B cell (primary cell): ENCODE results near the gene ST8SIA2. TPM values are rescaled to one million over a fixed set of nuclear protein-coding genes. Genes with fewer than 3 reads are reported as not detected.

Experiments
- ATAC-seq: fragments of 200-7000 bp; cut with Tn5 transposase; one replicate; pipeline ENCODE4 v1.10.0; 2021; ENCODE audit warnings: low read depth, mild to moderate bottlenecking, moderate number of reproducible peaks, moderate library complexity
- CTCF ChIA-PET: fragments of 350-600 bp; sonication (Branson Sonifier 250); formaldehyde crosslinking; loops from one replicate; lab custom pipeline; 2021; ENCODE audit warnings: antibody characterized with exemption, inconsistent platforms; lab: Charles Lee
- POLR2A ChIA-PET: fragments of 350-600 bp; sonication (Branson Sonifier 250); formaldehyde crosslinking; loops from one replicate; lab custom pipeline; 2021; ENCODE audit warnings: antibody characterized with exemption; lab: Charles Lee
- DNase-seq: peaks from one replicate; pipeline ENCODE4 v3.0.0; 2013
- H2AFZ ChIP-seq: 2 replicates; pipeline ENCODE4 v1.6.1; 2012; ENCODE audit warnings: mild to moderate bottlenecking, low read depth, low read length; ENCODE audit not compliant: insufficient read depth, poor library complexity, severe bottlenecking
- H3K27ac ChIP-seq, 2 donors: 1 replicate in 1 of 2; 2 replicates in 1 of 2; pipeline ENCODE4 v1.5.1; 2012 to 2013; ENCODE audit warnings: low read length in 2 of 2, mild to moderate bottlenecking in 2 of 2, moderate library complexity in 1 of 2
- H3K27me3 ChIP-seq, 4 experiments: fragments of 200-600 bp in 1 of 4; sonication (generic) in 1 of 4; replicated peaks in 1 of 4; 1 replicate in 2 of 4; 2 replicates in 2 of 4; pipeline versions ENCODE4 v1.6.1 to v1.7.0; 2013 to 2016; ENCODE audit warnings: low read length in 3 of 4, mild to moderate bottlenecking in 2 of 4, mixed read lengths in 1 of 4, moderate library complexity in 1 of 4; ENCODE audit not compliant: insufficient read depth in 4 of 4, control insufficient read depth in 3 of 4; ENCODE audit errors: control extremely low read depth in 1 of 4
- H3K36me3 ChIP-seq, 2 experiments: replicated peaks in 1 of 2; 1 replicate in 1 of 2; 2 replicates in 1 of 2; pipeline versions ENCODE4 v1.6.1 to v1.7.1; 2013; ENCODE audit warnings: low read length in 1 of 2; ENCODE audit not compliant: insufficient read depth in 2 of 2, control insufficient read depth in 1 of 2; ENCODE audit errors: control extremely low read depth in 1 of 2, extremely low read depth in 1 of 2
- H3K4me1 ChIP-seq, 2 donors: fragments of 200-600 bp in 1 of 2; sonication (generic) in 1 of 2; 1 replicate in 1 of 2; 2 replicates in 1 of 2; pipeline versions ENCODE4 v1.5.1 to v1.6.1; 2013 to 2017; ENCODE audit warnings: low read length in 2 of 2; ENCODE audit not compliant: control insufficient read depth in 2 of 2, insufficient read depth in 2 of 2
- H3K4me2 ChIP-seq: replicated peaks from 2 replicates; pipeline ENCODE3; 2012; ENCODE audit warnings: mild to moderate bottlenecking, low read depth, low read length; ENCODE audit not compliant: poor library complexity, severe bottlenecking
- H3K4me3 ChIP-seq, 5 experiments: fragments of 200-600 bp in 1 of 5; sonication (generic) in 1 of 5; 1 replicate in 3 of 5; 2 replicates in 2 of 5; pipeline versions ENCODE4 v1.5.1 to v1.7.0; 2011 to 2016; ENCODE audit warnings: low read length in 4 of 5, mild to moderate bottlenecking in 4 of 5, low read depth in 2 of 5, control low read depth in 1 of 5, moderate library complexity in 1 of 5; ENCODE audit not compliant: insufficient read depth in 1 of 5; ENCODE audit errors: control extremely low read depth in 1 of 5, extremely low read depth in 1 of 5
- H3K79me2 ChIP-seq: fragments of 200-600 bp; sonication (generic); one replicate; pipeline ENCODE4 v1.6.0; 2016; ENCODE audit warnings: low read length; ENCODE audit not compliant: control insufficient read depth, insufficient read depth
- H3K9ac ChIP-seq: fragments of 200-600 bp; sonication (generic); 2 replicates; pipeline ENCODE4 v1.6.1; 2017; ENCODE audit warnings: mild to moderate bottlenecking, low read length, moderate library complexity
- H3K9me3 ChIP-seq, 3 donors: one replicate each; pipeline versions ENCODE4 v1.6.1 to v1.7.1; 2013; ENCODE audit warnings: low read length in 2 of 3; ENCODE audit not compliant: control insufficient read depth in 2 of 3, insufficient read depth in 1 of 3; ENCODE audit errors: control extremely low read depth in 1 of 3
- H4K20me1 ChIP-seq: 2 replicates; pipeline ENCODE4 v1.6.0; 2012; ENCODE audit warnings: mild to moderate bottlenecking, low read length; ENCODE audit not compliant: insufficient read depth, control insufficient read depth, poor library complexity, severe bottlenecking
- H3K27ac Mint-ChIP-seq: one replicate; pipeline ENCODE4 v1.8.0; 2021; ENCODE audit warnings: mixed read lengths
- H3K27me3 Mint-ChIP-seq: one replicate; pipeline ENCODE4 v1.8.0; 2021; ENCODE audit warnings: mixed read lengths
- H3K4me1 Mint-ChIP-seq: one replicate; pipeline ENCODE4 v1.8.0; 2021; ENCODE audit warnings: mixed read lengths
- H3K4me3 Mint-ChIP-seq: one replicate; pipeline ENCODE4 v1.8.0; 2021; ENCODE audit warnings: mixed read lengths
- H3K9me3 Mint-ChIP-seq: one replicate; pipeline ENCODE4 v1.8.0; 2022; ENCODE audit warnings: mixed read lengths; ENCODE audit not compliant: insufficient read depth
- EZH2 ChIP-seq: IDR thresholded peaks from 2 replicates; pipeline ENCODE4 v1.6.1; 2012; ENCODE audit warnings: borderline replicate concordance, low read depth, mild to moderate bottlenecking, moderate library complexity, low read length; ENCODE audit not compliant: insufficient read depth, poor library complexity, severe bottlenecking
- WGBS: methylation state at CpG from one replicate; pipeline ENCODE4 v1.1.5; 2013; ENCODE audit warnings: missing lambda C conversion rate; ENCODE audit not compliant: insufficient coverage; 5-methylcytosine and 5-hydroxymethylcytosine counted together
- intact Hi-C: fragments of 100-400 bp; cut with micrococcal nuclease; formaldehyde crosslinking; loops from one replicate; pipeline ENCODE4 v1.10.0; 2022
- polyA plus RNA-seq: library from polyadenylated mRNA; depleted of rRNA; stranded (reverse); fragments of >200 nt; gene quantifications from 2 replicates; pipeline ENCODE4 v1.2.3, GENCODE V29; 2012
- total RNA-seq, 2 donors: library from RNA; stranded (reverse); fragments of 120-200 nt in 1 of 2; gene quantifications; 1 replicate in 1 of 2; 2 replicates in 1 of 2; pipeline versions ENCODE4 v1.2.3 to v1.2.4, GENCODE V29; 2013 to 2022
- TF ChIP-seq, protein P1 (sequence below): fragments of 200-600 bp; IDR thresholded peaks from one replicate; pipeline ENCODE4 v1.8.0; 2022; ENCODE audit warnings: antibody characterized with exemption, mild to moderate bottlenecking

Gene ST8SIA2
- total and polyA plus RNA-seq, 2 donors (not counting 1 experiment from before 2014, with no cell fraction given) = not detected

DNA sequence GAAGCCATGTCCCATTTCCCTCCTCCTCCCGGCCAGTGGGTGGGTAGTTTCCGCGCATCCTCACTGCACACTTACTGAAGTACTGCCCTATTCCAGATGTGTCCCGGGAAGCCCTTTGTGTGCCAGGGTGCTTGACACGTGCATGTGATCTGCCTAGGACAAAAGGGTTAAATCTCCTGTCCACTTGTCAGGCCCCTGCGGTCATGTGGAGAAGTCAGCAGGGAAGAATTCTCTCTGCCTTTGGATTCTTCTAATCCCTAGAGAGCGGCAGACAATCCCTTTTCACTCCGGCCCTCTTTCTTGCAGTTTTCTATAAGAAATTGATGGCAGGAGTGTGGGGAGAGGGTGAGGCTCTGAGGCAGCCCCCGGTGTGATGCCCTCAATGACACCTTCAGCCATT is 19.8 kb downstream of the ST8SIA2 start:
- peaks cover 24% of the 10 kb centered on the region for H3K27me3 Mint-ChIP-seq
- no peak for ATAC-seq
- intact Hi-C loops = no loop called here
- no peaks in the 10 kb centered on the region for H3K36me3 ChIP-seq
- H3K4me3 Mint-ChIP-seq = no peak overlapping the region
- no peak for TF ChIP-seq EZH2
- TF ChIP-seq, protein P1, sequence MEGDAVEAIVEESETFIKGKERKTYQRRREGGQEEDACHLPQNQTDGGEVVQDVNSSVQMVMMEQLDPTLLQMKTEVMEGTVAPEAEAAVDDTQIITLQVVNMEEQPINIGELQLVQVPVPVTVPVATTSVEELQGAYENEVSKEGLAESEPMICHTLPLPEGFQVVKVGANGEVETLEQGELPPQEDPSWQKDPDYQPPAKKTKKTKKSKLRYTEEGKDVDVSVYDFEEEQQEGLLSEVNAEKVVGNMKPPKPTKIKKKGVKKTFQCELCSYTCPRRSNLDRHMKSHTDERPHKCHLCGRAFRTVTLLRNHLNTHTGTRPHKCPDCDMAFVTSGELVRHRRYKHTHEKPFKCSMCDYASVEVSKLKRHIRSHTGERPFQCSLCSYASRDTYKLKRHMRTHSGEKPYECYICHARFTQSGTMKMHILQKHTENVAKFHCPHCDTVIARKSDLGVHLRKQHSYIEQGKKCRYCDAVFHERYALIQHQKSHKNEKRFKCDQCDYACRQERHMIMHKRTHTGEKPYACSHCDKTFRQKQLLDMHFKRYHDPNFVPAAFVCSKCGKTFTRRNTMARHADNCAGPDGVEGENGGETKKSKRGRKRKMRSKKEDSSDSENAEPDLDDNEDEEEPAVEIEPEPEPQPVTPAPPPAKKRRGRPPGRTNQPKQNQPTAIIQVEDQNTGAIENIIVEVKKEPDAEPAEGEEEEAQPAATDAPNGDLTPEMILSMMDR = no peak
- no peak for DNase-seq
- no peak overlapping the region for H3K27ac ChIP-seq
- H3K4me3 ChIP-seq = no peak overlapping the region
- H3K4me2 ChIP-seq = no peak overlapping the region
- no peaks in the 10 kb centered on the region for H3K4me1 ChIP-seq
- WGBS = 95% methylated on average over 7 of the region's 9 CpGs
- no peaks in the 10 kb centered on the region for H3K79me2 ChIP-seq
- no peaks in the 10 kb centered on the region for H3K9me3 Mint-ChIP-seq
- H2AFZ ChIP-seq = no peak overlapping the region
- no peaks in the 10 kb centered on the region for H4K20me1 ChIP-seq
- no peaks in the 10 kb centered on the region for H3K4me1 Mint-ChIP-seq
- no peaks in the 10 kb centered on the region for H3K27me3 ChIP-seq
- H3K9me3 ChIP-seq = no peaks in the 10 kb centered on the region
- no peak overlapping the region for H3K9ac ChIP-seq
- CTCF ChIA-PET = no interaction called here
- POLR2A ChIA-PET = no interaction called here
- no peak overlapping the region for H3K27ac Mint-ChIP-seq

DNA sequence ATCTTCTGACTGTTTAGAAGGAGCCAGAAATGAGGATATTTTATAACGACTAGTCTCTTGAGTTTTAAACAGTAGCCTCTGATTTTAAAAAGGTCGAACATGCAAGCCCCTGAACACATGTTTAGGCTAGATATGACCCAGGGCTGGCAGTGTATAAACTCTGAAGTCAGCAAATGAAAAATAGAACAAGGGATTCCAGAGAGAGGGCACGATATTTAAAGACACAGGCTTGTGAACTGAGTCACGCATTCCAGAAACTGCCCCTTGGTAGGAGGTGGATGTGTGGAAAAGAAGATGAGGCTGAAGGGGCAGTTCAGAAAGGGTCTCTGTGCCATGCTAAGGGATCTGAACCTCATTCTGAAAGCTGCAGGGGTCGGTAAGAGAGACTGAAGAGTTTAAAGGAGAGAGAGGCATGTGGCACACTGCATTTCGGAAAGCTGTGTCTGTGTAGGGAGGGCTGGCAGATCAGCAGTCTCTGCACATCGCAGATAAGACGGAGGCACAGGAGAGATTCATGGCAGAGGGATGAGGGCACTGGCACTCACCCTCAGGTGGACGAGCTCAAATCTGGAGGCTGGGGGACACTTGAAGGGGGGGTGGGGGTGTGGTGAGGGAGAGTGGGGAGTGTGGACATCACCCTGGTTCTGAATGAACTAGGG is 22.1 kb downstream of the ST8SIA2 start:
- Histone ChIP-seq H2AFZ (no peak overlapping the region), H3K9me3 (no peaks in the 10 kb centered on the region), H3K4me3 (no peak overlapping the region), H3K27me3 (no peaks in the 10 kb centered on the region), H3K4me1 (no peaks in the 10 kb centered on the region), H3K79me2 (no peaks in the 10 kb centered on the region), H3K27ac (no peak overlapping the region), H3K36me3 (no peaks in the 10 kb centered on the region), H3K4me2 (no peak overlapping the region), H3K9ac (no peak overlapping the region), H4K20me1 (no peaks in the 10 kb centered on the region)
- POLR2A ChIA-PET = no interaction called here
- no peak overlapping the region for H3K4me3 Mint-ChIP-seq
- CTCF ChIA-PET = no interaction called here
- H3K4me1 Mint-ChIP-seq = no peaks in the 10 kb centered on the region
- DNase-seq (no peak), ATAC-seq (no peak)
- WGBS = 84% methylated on average over 8 of the region's 9 CpGs
- intact Hi-C loops = no loop called here
- no peak for TF ChIP-seq EZH2
- TF ChIP-seq, protein P1 = no peak
- no peak overlapping the region for H3K27ac Mint-ChIP-seq
- peaks cover 9% of the 10 kb centered on the region for H3K27me3 Mint-ChIP-seq
- H3K9me3 Mint-ChIP-seq = no peaks in the 10 kb centered on the region
